BLaER1 treated with 17β-estradiol and CSF1 and Interleukin-3, amounts not matched to agents 10 nM and 100 nM (cell line): ENCODE measurements around the gene PGM5.
"Not testable (repeated sequence)": the region's sequence is repeated elsewhere in the genome, so short reads cannot be mapped to it uniquely, and the experiment has no call there.

ENCODE experiments used
- H3K27ac ChIP-seq, 11 experiments: shearing (Covaris generic); formaldehyde crosslinking; 2 replicates each; pipeline ENCODE4 v1.8.1; 2022
- H3K27me3 ChIP-seq, 11 experiments: shearing (Covaris generic); formaldehyde crosslinking; 2 replicates each; pipeline ENCODE4 v1.8.1; 2022
- H3K36me3 ChIP-seq, 11 experiments: shearing (Covaris generic); formaldehyde crosslinking; 2 replicates each; pipeline ENCODE4 v1.8.1; 2022
- H3K4me1 ChIP-seq, 10 experiments: shearing (Covaris generic); formaldehyde crosslinking; 2 replicates each; pipeline ENCODE4 v1.8.1; 2022
- H3K4me2 ChIP-seq, 11 experiments: shearing (Covaris generic); formaldehyde crosslinking; 2 replicates each; pipeline ENCODE4 v1.8.1; 2022
- H3K4me3 ChIP-seq, 10 experiments: shearing (Covaris generic); formaldehyde crosslinking; 2 replicates each; pipeline ENCODE4 v1.8.1; 2022
- H3K9ac ChIP-seq, 11 experiments: shearing (Covaris generic); formaldehyde crosslinking; 2 replicates each; pipeline ENCODE4 v1.8.1; 2022
- H3K9me3 ChIP-seq, 11 experiments: shearing (Covaris generic); formaldehyde crosslinking; replicated peaks in 1 of 11; 2 replicates each; pipeline ENCODE4 v1.8.1; 2022
- H4K20me1 ChIP-seq, 11 experiments: shearing (Covaris generic); formaldehyde crosslinking; 2 replicates each; pipeline ENCODE4 v1.8.1; 2022
- Cebpa-rat ChIP-seq, 11 experiments: shearing (Covaris generic); IDR thresholded peaks; 2 replicates each; pipeline ENCODE4 v1.8.1; 2022

Gene PGM5

GRCh38 chr9:68398324-68398723 is 41.9 kb downstream of the PGM5 start:
- H3K4me3 ChIP-seq, H3K36me3 ChIP-seq, H3K27me3 ChIP-seq, H4K20me1 ChIP-seq, H3K4me2 ChIP-seq, H3K9me3 ChIP-seq, H3K4me1 ChIP-seq, H3K27ac ChIP-seq, H3K9ac ChIP-seq: not testable (repeated sequence)

- H3K4me2 ChIP-seq, H3K4me3 ChIP-seq, H3K27me3 ChIP-seq, H3K27ac ChIP-seq, H3K9me3 ChIP-seq, H4K20me1 ChIP-seq, H3K9ac ChIP-seq, H3K4me1 ChIP-seq, H3K36me3 ChIP-seq: not testable (repeated sequence)
Measured at GRCh38 chr9:68404421-68405185, 48.2 kb downstream of the PGM5 start.

DNA sequence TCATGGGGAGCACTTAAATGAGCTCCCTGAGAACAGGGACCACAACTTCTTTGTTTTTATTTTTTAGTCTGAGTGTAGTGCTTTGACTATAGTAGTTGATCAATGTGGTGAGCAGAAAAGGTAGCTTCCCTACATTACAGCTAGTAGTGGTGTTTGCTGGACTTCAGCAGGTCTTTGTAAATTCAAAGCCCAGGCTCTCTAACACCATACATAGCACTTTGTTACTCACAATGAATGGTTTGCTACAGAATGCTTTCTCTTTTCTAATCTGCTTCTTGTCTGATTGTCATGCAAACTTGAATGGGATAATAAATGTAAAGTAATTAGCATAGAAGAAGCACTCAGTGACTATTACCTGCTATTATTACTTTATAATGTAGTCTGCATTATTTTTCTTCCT is 55.5 kb downstream of the PGM5 start:
- H3K27ac ChIP-seq, H3K4me2 ChIP-seq, H4K20me1 ChIP-seq, H3K27me3 ChIP-seq, H3K4me1 ChIP-seq, H3K4me3 ChIP-seq, H3K36me3 ChIP-seq, H3K9me3 ChIP-seq, H3K9ac ChIP-seq: not testable (repeated sequence)

DNA sequence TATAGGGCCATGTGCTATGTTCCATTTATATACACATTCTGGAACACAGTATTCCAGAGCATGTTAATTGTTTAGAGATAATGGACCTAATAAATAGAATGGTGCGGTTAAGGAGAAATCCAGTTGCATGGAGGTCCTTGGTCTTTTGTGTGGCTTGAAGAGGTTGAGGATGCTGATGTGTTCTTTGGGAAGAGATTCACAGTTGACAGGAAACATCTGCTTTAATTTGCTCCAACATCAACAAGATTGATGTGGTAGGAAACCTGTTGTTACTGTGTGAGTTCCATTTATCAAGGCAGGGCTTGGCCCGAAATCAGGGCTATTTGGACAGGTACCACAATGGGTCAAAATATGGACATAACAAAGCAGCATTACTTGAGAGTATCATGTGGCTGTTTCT is 56.3 kb downstream of the PGM5 start:
- H3K27me3 ChIP-seq, H3K9ac ChIP-seq, H3K27ac ChIP-seq, H3K9me3 ChIP-seq, H3K4me3 ChIP-seq, H3K4me1 ChIP-seq, H3K4me2 ChIP-seq, H4K20me1 ChIP-seq, H3K36me3 ChIP-seq: not testable (repeated sequence)

DNA sequence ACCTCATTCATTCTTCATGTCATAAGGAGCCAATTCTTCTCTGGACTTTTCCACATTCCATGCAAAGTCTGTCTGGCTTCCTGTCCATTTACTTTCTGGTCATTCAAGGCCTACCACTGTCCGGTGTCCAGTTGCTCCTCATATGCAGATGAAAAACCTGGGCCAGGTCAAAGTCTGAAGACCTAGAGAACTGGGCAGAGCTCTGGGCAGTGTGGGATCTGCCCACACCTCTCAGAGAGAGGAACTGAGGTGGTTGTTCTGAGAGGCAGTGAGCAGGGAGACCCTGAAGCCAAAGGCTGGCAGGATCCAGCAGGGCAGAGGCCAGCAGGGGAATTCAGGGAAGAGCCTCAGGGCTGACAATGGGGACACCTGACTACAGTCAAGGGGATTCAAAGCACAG is 58.7 kb downstream of the PGM5 start:
- H3K36me3 ChIP-seq, H3K27ac ChIP-seq, H3K27me3 ChIP-seq, H3K4me1 ChIP-seq, H3K4me2 ChIP-seq, H3K4me3 ChIP-seq, H3K9me3 ChIP-seq, H4K20me1 ChIP-seq, H3K9ac ChIP-seq: not testable (repeated sequence)

GRCh38 chr9:68416936-68417564 is 60.6 kb downstream of the PGM5 start:
- Histone ChIP-seq H3K4me3 (no peak overlapping the region), H3K9me3 (no peaks in the 10 kb centered on the region), H3K36me3 (no peaks in the 10 kb centered on the region), H4K20me1 (no peaks in the 10 kb centered on the region), H3K4me2 (no peak overlapping the region), H3K9ac (no peak overlapping the region), H3K27me3 (no peaks in the 10 kb centered on the region), H3K4me1 (no peaks in the 10 kb centered on the region), H3K27ac (no peak overlapping the region)
- no peak for TF ChIP-seq Cebpa-rat (IDR thresholded peaks at IDR 0.05)

DNA sequence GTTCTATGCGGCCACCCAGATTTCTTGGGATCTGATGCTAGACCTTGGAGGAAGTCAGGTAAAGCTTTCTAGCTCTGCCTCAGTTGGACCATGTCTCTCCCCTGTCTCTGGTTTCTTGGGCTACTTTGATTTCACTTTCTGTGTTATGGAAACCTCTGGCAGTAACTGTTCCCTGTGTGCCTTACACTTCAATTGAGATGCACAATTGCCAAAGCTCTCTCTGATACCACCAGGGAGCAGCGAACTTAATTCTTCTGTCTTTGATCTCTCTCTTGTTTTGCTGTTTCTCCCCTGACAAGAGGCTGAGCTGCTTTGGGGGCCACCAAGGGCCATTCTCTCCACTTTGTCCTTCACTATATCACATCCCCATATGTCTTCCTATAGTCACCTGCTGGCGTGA is 61.4 kb downstream of the PGM5 start:
- Histone ChIP-seq H3K27me3 (no peaks in the 10 kb centered on the region), H4K20me1 (no peaks in the 10 kb centered on the region), H3K4me2 (no peak overlapping the region), H3K36me3 (no peaks in the 10 kb centered on the region), H3K4me3 (no peak overlapping the region), H3K27ac (no peak overlapping the region), H3K9ac (no peak overlapping the region), H3K4me1 (no peaks in the 10 kb centered on the region), H3K9me3 (no peaks in the 10 kb centered on the region)
- TF ChIP-seq Cebpa-rat (IDR thresholded peaks at IDR 0.05), result no peak

DNA sequence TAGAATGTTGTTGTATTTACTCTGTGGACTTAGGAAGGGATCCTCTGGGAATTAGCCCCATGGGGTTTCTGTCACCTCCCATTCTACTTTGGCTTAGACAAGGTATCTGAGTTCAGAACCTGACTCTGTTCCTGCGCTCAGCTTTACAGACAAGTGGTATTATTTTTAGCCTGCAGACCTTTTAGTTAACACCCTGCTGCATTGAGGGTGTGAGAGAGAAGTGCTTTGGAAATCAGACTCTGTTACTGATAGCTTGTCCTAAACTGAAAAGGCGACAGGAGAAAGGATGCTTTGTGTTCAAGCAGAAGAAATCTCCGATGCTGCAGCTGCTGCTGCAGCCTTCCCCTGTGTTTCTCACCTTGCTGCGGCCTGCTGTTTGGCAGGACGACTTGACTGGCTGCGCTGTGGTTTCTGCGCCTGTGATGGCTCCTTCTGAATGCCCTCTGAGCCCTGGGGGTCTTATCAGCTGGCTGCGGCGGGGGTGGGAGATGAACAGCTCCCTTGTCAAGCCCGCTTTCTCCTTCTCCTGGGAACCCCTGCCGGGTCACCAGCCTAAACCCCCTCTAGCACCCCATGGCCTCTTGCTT is 61.9 kb downstream of the PGM5 start:
- no peak overlapping the region for H3K27ac ChIP-seq
- TF ChIP-seq Cebpa-rat (IDR thresholded peaks at IDR 0.05), result no peak
- no peaks in the 10 kb centered on the region for H3K4me1 ChIP-seq
- no peak overlapping the region for H3K4me2 ChIP-seq
- H3K9ac ChIP-seq, result no peak overlapping the region
- no peaks in the 10 kb centered on the region for H3K36me3 ChIP-seq
- no peaks in the 10 kb centered on the region; a peak in 1 of 22 replicates for H3K9me3 ChIP-seq
- H4K20me1 ChIP-seq, result no peaks in the 10 kb centered on the region
- no peak overlapping the region for H3K4me3 ChIP-seq
- H3K27me3 ChIP-seq, result no peaks in the 10 kb centered on the region

DNA sequence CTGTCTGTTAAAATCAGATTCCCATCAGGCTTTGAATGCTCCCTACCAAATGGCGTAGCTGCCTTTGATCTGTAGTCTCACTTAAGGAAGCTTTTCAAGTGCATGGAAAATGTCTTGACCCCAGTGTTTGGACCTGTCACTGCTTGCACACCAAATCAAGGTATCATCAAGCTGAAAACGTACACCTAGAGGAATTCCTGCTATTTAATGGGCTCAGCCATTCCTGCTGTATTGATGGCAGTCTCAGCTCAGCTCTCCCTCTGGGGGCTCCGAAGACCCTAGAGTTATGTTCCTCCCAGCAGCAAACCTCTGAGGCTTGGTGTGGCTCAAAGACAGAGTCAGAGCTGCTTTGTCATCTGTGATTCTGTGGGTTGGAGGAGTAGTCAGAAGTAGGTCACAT is 63.5 kb downstream of the PGM5 start:
- Histone ChIP-seq H3K9ac (no peak overlapping the region), H3K27me3 (no peaks in the 10 kb centered on the region), H3K27ac (no peak overlapping the region), H3K4me3 (no peak overlapping the region), H3K36me3 (no peaks in the 10 kb centered on the region), H3K4me1 (no peaks in the 10 kb centered on the region), H4K20me1 (no peaks in the 10 kb centered on the region), H3K9me3 (no peaks in the 10 kb centered on the region; a peak in 1 of 22 replicates), H3K4me2 (no peak overlapping the region)
- TF ChIP-seq Cebpa-rat (IDR thresholded peaks at IDR 0.05), result no peak

DNA sequence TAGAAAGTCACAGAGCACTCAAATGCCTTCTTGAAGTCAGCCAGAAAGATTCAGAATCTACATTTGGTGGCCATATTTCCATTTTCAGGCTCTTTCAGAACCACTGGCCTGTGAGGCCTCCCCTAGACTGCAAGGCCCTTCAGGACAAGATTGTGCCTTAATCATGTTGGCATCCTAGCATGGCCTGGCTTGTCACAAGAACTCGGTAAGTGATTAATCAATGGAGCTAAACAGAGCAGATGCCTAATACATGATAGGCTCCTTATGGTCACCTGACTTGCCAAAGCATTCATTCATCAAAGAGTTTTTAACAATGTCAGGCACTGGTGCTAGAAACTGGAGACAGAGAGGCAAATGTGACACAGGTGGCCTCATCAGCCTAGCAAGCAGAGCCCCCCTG is 70.3 kb downstream of the PGM5 start:
- H3K36me3 ChIP-seq, result no peaks in the 10 kb centered on the region
- H3K9ac ChIP-seq, result no peak overlapping the region
- no peaks in the 10 kb centered on the region for H3K27me3 ChIP-seq
- H4K20me1 ChIP-seq, result no peaks in the 10 kb centered on the region
- H3K9me3 ChIP-seq, result no peaks in the 10 kb centered on the region; a peak in 1 of 22 replicates
- H3K4me2 ChIP-seq, result no peak overlapping the region
- H3K4me1 ChIP-seq, result no peaks in the 10 kb centered on the region
- H3K4me3 ChIP-seq, result no peak overlapping the region
- TF ChIP-seq Cebpa-rat (IDR thresholded peaks at IDR 0.05), result no peak
- no peak overlapping the region for H3K27ac ChIP-seq
